GM12865 (cell line): ENCODE results near the gene TACR2.

Experiments
- DNase-seq: peaks from one replicate; pipeline ENCODE4 v3.0.0; 2010; ENCODE audit warnings: low read depth
- H3K4me3 ChIP-seq: 2 replicates; pipeline ENCODE4 v1.5.1; 2011; ENCODE audit warnings: mild to moderate bottlenecking, low read depth, low read length, control low read depth
- CTCF ChIP-seq: IDR thresholded peaks from 2 replicates; pipeline ENCODE4 v1.5.1; 2011; ENCODE audit warnings: low read length, control low read depth, low read depth, inconsistent platforms; ENCODE audit not compliant: insufficient read depth; ENCODE audit errors: missing control alignments

TACR2 gene

DNA sequence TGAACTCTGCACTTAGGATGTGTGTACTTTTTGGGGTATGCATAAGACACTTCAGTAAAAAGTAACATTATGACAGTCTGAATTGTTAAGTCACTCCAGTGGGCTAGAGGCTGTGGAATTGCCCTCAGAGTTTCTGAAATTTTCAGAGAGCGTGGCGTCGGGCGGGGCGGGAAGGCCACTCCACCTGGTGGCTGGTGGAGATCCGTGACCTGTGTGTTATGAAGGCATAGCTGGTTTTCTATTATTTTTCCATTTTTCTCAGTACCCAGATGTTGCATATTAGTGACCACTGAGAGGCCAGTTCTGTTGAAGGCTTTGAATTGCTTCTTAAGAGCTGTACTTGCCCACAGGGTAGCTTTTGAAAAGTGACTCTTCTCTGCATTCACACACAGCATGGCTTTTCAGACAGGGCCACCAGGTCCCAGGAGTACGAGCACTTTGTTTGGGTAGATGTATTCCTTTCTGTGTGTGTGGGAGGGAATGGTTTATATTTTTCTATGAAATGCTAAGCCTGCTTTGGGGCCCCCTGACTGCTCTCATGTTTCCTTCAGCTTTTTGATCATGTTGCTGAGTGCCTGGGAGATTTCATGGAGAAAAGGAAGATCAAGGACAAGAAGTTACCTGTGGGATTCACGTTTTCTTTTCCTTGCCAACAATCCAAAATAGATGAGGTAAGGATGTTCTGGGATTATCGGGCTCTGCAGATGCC, 52.3 kb downstream of the TACR2 start:
- TF ChIP-seq CTCF = no peak
- no peak for DNase-seq

GRCh38 chr10:69363666-69364065, 53.1 kb downstream of the TACR2 start:
- no peak overlapping the region for H3K4me3 ChIP-seq
- no peak for DNase-seq
- TF ChIP-seq CTCF = no peak

More for the DNA sequence above, 52.3 kb downstream of the TACR2 start:
- H3K4me3 ChIP-seq = no peak overlapping the region

DNA sequence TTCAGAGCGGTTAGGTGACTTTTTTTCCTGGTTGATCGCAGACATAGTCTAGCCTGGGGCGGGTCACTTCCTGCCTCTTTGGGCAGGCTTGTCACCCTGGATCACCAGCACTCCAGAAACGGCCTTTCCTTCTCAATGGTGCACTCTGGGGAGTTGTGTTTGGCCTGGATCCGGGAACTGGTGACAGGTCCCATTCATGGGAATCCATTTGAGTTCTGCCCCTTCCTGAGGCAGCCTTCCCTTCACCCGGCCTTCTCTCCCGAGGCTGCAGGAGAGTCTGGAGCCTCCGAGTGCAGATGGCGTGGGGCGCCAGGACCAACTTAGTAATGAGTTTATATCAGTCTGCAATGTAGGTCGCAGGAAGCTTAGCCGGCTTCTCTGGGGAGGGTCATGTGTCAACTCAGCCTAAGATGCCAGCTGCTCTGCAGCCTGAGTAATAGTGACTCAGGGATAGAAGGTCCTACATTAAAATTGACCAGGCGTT, 54.2 kb downstream of the TACR2 start:
- DNase-seq = no peak
- no peak overlapping the region for H3K4me3 ChIP-seq
- TF ChIP-seq CTCF = no peak

DNA sequence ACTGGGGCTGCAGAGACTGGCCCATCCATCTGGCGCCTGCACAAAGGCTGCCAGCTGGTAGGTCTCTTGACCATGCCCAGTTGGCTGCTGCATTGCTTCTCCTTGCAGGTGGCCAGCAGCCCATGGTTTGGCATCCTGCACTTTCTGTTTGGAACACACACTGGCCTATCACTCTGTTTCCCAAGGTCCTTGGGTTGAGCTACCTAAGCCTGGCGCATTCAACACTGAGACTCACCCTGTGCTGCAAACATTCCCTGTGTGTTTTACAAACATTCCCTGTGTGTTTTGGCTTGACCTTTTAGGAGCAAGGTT, 55.5 kb downstream of the TACR2 start:
- DNase-seq = no peak
- no peak for TF ChIP-seq CTCF

GRCh38 chr10:69360485-69361302, 56.0 kb downstream of the TACR2 start:
- no peak overlapping the region for H3K4me3 ChIP-seq
- DNase-seq = no peak
- TF ChIP-seq CTCF = no peak

More for the DNA sequence above, 55.5 kb downstream of the TACR2 start:
- no peak overlapping the region for H3K4me3 ChIP-seq

DNA sequence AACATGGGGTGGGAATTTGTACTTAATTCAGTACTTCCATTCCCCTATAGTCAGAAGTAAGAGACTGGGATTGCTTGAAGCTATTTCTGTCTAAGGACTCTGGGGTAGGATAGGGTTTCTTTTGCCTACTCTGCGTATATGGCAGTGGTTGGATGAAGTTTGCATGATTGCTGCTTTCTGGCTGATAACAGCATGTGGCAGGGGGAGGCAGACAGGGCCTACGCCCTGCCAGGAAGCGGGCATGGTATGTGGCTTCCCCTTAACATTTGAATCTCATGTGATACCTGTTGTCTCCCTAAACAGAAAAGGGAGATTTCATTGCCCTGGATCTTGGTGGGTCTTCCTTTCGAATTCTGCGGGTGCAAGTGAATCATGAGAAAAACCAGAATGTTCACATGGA, 57.1 kb downstream of the TACR2 start:
- no peak for DNase-seq
- no peak overlapping the region for H3K4me3 ChIP-seq
- no peak for TF ChIP-seq CTCF
